ENCODE data around the gene DNAL1. TPM values are rescaled to one million over a fixed set of nuclear protein-coding genes. Genes with fewer than 3 reads are reported as not detected.

The DNAL1 gene
- total RNA-seq, 1 experiment from 2014 or later: 14.3 TPM

GRCh38 chr14:73634011-73634833, 10.6 kb upstream of the DNAL1 start (continued):
- TF ChIP-seq, protein P1, sequence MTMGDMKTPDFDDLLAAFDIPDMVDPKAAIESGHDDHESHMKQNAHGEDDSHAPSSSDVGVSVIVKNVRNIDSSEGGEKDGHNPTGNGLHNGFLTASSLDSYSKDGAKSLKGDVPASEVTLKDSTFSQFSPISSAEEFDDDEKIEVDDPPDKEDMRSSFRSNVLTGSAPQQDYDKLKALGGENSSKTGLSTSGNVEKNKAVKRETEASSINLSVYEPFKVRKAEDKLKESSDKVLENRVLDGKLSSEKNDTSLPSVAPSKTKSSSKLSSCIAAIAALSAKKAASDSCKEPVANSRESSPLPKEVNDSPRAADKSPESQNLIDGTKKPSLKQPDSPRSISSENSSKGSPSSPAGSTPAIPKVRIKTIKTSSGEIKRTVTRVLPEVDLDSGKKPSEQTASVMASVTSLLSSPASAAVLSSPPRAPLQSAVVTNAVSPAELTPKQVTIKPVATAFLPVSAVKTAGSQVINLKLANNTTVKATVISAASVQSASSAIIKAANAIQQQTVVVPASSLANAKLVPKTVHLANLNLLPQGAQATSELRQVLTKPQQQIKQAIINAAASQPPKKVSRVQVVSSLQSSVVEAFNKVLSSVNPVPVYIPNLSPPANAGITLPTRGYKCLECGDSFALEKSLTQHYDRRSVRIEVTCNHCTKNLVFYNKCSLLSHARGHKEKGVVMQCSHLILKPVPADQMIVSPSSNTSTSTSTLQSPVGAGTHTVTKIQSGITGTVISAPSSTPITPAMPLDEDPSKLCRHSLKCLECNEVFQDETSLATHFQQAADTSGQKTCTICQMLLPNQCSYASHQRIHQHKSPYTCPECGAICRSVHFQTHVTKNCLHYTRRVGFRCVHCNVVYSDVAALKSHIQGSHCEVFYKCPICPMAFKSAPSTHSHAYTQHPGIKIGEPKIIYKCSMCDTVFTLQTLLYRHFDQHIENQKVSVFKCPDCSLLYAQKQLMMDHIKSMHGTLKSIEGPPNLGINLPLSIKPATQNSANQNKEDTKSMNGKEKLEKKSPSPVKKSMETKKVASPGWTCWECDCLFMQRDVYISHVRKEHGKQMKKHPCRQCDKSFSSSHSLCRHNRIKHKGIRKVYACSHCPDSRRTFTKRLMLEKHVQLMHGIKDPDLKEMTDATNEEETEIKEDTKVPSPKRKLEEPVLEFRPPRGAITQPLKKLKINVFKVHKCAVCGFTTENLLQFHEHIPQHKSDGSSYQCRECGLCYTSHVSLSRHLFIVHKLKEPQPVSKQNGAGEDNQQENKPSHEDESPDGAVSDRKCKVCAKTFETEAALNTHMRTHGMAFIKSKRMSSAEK (CRISPR knock-in tag; IDR thresholded peaks at IDR 0.05; ENCODE audit: borderline replicate concordance): no peak
- TF ChIP-seq ATF6 (CRISPR knock-in tag; IDR thresholded peaks at IDR 0.05) (no peak), E2F5 (CRISPR knock-in tag; IDR thresholded peaks at IDR 0.05) (peak; percentile 92), HMGA2 (CRISPR knock-in tag; IDR thresholded peaks at IDR 0.05) (no peak), ERG (CRISPR knock-in tag; IDR thresholded peaks at IDR 0.05) (0 out of 2 replicates have a peak, but pooled peaks have one; percentile 28), ELF4 (CRISPR knock-in tag; IDR thresholded peaks at IDR 0.05; ENCODE audit: low read depth) (0 out of 2 replicates have a peak, but pooled peaks have one; percentile 25), ATF2 (CRISPR knock-in tag; IDR thresholded peaks at IDR 0.05; ENCODE audit: borderline replicate concordance, low read depth) (no peak), FOXP4 (CRISPR knock-in tag; IDR thresholded peaks at IDR 0.05) (0 out of 2 replicates have a peak, but pooled peaks have one; percentile 30), ZNF138 (CRISPR knock-in tag; conservative IDR thresholded peaks at IDR 0.05) (peak; percentile 67; the same call in 1 of the 2 replicates), RORB (CRISPR knock-in tag; IDR thresholded peaks at IDR 0.05) (no peak), MXD4 (CRISPR knock-in tag; IDR thresholded peaks at IDR 0.05; ENCODE audit: borderline replicate concordance) (no peak), GABPB1 (CRISPR knock-in tag; IDR thresholded peaks at IDR 0.05) (no peak), ZNF317 (CRISPR knock-in tag; IDR thresholded peaks at IDR 0.05; ENCODE audit: borderline replicate concordance, low read depth) (no peak), TEAD4 (CRISPR knock-in tag; IDR thresholded peaks at IDR 0.05) (no peak), CBFB (CRISPR knock-in tag; IDR thresholded peaks at IDR 0.05; ENCODE audit: low read depth) (0 out of 2 replicates have a peak, but pooled peaks have one; percentile 53), TEAD1 (CRISPR knock-in tag; IDR thresholded peaks at IDR 0.05) (0 out of 2 replicates have a peak, but pooled peaks have one; percentile 56)
- TF ChIP-seq, protein P2, sequence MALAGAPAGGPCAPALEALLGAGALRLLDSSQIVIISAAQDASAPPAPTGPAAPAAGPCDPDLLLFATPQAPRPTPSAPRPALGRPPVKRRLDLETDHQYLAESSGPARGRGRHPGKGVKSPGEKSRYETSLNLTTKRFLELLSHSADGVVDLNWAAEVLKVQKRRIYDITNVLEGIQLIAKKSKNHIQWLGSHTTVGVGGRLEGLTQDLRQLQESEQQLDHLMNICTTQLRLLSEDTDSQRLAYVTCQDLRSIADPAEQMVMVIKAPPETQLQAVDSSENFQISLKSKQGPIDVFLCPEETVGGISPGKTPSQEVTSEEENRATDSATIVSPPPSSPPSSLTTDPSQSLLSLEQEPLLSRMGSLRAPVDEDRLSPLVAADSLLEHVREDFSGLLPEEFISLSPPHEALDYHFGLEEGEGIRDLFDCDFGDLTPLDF (CRISPR knock-in tag; IDR thresholded peaks at IDR 0.05): no peak; the same call in 1 of the 2 replicates
